ENCODE results near the gene MCM9.

The MCM9 gene

GRCh38 chr6:118934461-118935330 is at the start of gene MCM9:
MCM9 (minus strand) TSS chr6:118935159; CDS start chr6:118931723, 3,436 bp downstream.
- peak; percentile 85 for DNase-seq

GRCh38 chr6:118984342-118984741 is 49.4 kb upstream of the MCM9 start:
- DNase-seq: no peak

- no peak for DNase-seq
These were observed 47.6 kb upstream of the MCM9 start for GRCh38 chr6:118982575-118982911.

- DNase-seq: no peak
These were observed 47.1 kb upstream of the MCM9 start for GRCh38 chr6:118981884-118982574.

GRCh38 chr6:118980063-118980462 is 45.1 kb upstream of the MCM9 start:
- DNase-seq: no peak

- no peak for DNase-seq
These were observed 39.8 kb upstream of the MCM9 start for GRCh38 chr6:118974790-118975189.

- no peak for DNase-seq
These were observed 36.7 kb upstream of the MCM9 start for GRCh38 chr6:118971682-118972081.

- DNase-seq: no peak
These were observed 35.9 kb upstream of the MCM9 start for GRCh38 chr6:118970866-118971265.

- DNase-seq: no peak
These were observed 33.5 kb upstream of the MCM9 start for GRCh38 chr6:118968416-118968815.

- DNase-seq: no peak
These were observed 32.3 kb upstream of the MCM9 start for GRCh38 chr6:118967239-118967638.

- DNase-seq: no peak
These were observed 30.9 kb upstream of the MCM9 start for GRCh38 chr6:118965843-118966370.

- DNase-seq: no peak
These were observed 30.4 kb upstream of the MCM9 start for GRCh38 chr6:118965371-118965770.

GRCh38 chr6:118963003-118963402 is 28.0 kb upstream of the MCM9 start:
- no peak for DNase-seq

GRCh38 chr6:118959903-118960302 is 24.9 kb upstream of the MCM9 start:
- DNase-seq: no peak

GRCh38 chr6:118953391-118953790 is 18.4 kb upstream of the MCM9 start:
- no peak for DNase-seq

GRCh38 chr6:118952683-118953082 is 17.7 kb upstream of the MCM9 start:
- DNase-seq: no peak

GRCh38 chr6:118945217-118945616 is 10.3 kb upstream of the MCM9 start:
- DNase-seq: no peak

- DNase-seq: no peak
These were observed 5.8 kb upstream of the MCM9 start for GRCh38 chr6:118940770-118941169.

GRCh38 chr6:118939683-118940082 is 4.7 kb upstream of the MCM9 start:
- DNase-seq: no peak

- DNase-seq: no peak
These were observed 1.2 kb upstream of the MCM9 start for GRCh38 chr6:118935978-118936703.

- DNase-seq: no peak
These were observed 341 bp upstream of the MCM9 start for GRCh38 chr6:118935331-118935668.

- no peak for DNase-seq
These were observed 1.0 kb downstream of the MCM9 start for GRCh38 chr6:118933855-118934460.

- DNase-seq: no peak
These were observed 2.5 kb downstream of the MCM9 start for GRCh38 chr6:118932421-118932820.

Measured in stimulated activated naive CD4-positive, alpha-beta T cell treated with Interleukin-2 at 50 U/mL for 16 hours (primary cell).